ENCODE measurements around the gene FST. TPM values are rescaled to one million over a fixed set of nuclear protein-coding genes. Genes with fewer than 3 reads are reported as not detected.

Gene FST
- total and polyA plus RNA-seq, 4 experiments from 2014 or later, result 0.16 to 3.3 (median 1.2) TPM

DNA sequence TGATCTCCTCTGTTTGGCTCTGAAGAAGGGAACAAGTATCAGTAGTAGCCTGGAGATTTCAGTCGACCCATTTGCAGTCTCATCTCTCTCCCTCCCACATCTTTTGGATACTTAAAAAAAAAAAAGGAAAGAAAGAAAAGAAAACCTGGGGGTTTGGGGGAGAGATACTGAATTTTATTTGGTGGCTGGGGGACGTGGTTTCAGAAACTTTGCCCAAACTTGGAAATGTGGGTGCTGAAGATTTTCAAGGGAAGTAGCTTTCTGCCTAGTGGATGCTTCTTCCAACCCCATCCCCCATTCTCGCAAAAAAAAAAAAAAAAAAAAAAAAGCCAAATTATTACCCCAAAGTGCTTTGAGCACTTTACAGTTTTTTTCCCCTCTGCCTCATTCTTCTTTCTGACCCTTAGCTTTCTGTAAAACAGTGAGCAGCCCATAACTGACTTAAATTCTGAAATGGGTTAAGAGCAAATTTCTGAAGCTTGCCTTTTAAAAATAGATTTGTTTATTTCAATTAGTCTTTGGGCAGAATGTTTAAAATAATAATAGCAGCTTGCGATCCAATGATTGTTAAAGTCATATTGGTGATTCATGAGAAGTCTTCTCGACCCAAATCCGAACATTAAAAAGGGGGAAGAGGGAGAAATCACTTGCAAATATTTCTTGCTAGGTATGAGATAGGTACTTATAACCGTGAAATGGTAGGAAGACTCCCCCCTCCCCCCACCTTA lies 894 bp downstream of the FST start:
- H3K27me3 ChIP-seq (ENCODE audit: insufficient read depth, low read length), result peaks cover 25% of the 10 kb centered on the region
- peak overlapping the region in 4 of 7 donors; percentile 43 to 84 (median 50) for H3K27ac Mint-ChIP-seq
- H3K36me3 ChIP-seq (ENCODE audit: insufficient read depth, low read length), result no peaks in the 10 kb centered on the region
- H3K36me3 Mint-ChIP-seq, result peaks cover 0 to 3% of the 10 kb centered on the region in 2 donors
- H3K27me3 Mint-ChIP-seq, result peaks cover 34 to 41% of the 10 kb centered on the region in 2 donors
- peak overlapping the region; percentile 37 to 57 for H3K4me3 ChIP-seq (ENCODE audit: low read length in 2 of 2)
- H3K9me3 Mint-ChIP-seq, result no peaks in the 10 kb centered on the region
- peaks cover 17 to 50% (median 31%) of the 10 kb centered on the region in 4 donors for H3K4me1 Mint-ChIP-seq
- ChIA-PET CTCF (ENCODE audit: partially characterized antibody) (interaction anchor here (0.6 to 1.9 kb wide), 4 partner anchors 79 to 747 kb away, joined by 3 to 10 read pairs (median 3); partner anchors contain the start of gene NDUFS4), POLR2A (ENCODE audit: partially characterized antibody) (no interaction called here)
- H3K4me3 Mint-ChIP-seq, result peak overlapping the region; percentile 82 to 97 (median 91)
- no peak for DNase-seq
- H3K27ac ChIP-seq (ENCODE audit: low read depth, low read length), result no peak overlapping the region
- no peaks in the 10 kb centered on the region for H3K9me3 ChIP-seq (ENCODE audit: control insufficient read depth in 1 of 2, low read length in 2 of 2)
- intact Hi-C loops (cut with micrococcal nuclease), result loop anchor here (5.0 kb wide), 2 partner anchors 81 to 539 kb away; partner anchors contain the start of gene NDUFS4
- peaks cover 34% of the 10 kb centered on the region for H3K4me1 ChIP-seq (ENCODE audit: insufficient read depth, low read length)

DNA sequence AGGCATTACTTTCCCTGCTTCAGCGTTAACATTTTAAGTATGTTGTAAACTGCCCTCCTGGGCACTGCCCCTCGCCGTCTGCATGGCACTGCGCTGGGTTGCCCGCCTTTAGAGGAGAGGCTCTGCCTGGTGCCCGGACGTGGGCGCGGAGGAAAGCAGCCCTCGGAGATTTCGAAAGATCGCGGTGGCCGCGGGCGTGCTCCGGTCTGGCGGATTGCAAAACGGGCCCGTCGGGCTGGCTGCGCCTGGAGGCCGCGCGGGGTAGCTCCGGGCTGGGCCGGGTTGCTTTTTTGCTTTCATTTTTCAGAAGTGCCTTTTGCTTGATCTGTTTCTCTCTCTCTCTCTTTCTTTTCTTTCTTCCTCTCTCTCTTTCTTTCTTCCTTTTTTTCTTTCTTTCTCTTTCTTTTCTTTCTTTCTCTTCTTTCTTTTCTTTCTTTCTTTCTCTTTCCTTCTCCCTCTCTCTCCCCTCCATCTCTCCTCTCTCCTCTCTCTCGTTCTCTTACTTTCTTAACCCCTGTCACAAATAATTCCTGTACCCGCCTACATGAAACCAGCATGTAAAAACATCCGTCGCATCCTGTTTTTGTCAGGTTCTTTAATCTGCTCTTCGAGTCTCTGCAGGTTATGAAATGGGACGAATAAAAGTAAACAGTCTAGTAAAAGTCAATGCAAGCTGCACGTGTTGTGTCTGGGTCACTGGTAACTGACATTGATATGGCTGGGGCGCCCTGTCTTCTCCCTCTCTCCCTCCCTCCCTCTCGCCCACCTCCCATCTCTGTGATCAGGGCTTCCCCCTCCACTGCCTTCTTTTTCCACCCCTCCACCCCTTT lies 1.7 kb downstream of the FST start:
- ChIA-PET POLR2A (ENCODE audit: partially characterized antibody) (no interaction called here), CTCF (ENCODE audit: partially characterized antibody) (interaction anchor here (1.9 kb wide), 1 partner anchor 747 kb away, joined by 10 read pairs; no protein-coding TSS in a partner anchor)
- Histone ChIP-seq H3K9me3 (ENCODE audit: control insufficient read depth in 1 of 2, low read length in 2 of 2) (no peaks in the 10 kb centered on the region), H3K4me3 (ENCODE audit: low read length in 2 of 2) (peak overlapping the region; percentile 37 to 57), H3K36me3 (ENCODE audit: insufficient read depth, low read length) (no peaks in the 10 kb centered on the region), H3K27ac (ENCODE audit: low read depth, low read length) (no peak overlapping the region), H3K4me1 (ENCODE audit: insufficient read depth, low read length) (peaks cover 34% of the 10 kb centered on the region), H3K27me3 (ENCODE audit: insufficient read depth, low read length) (peaks cover 25% of the 10 kb centered on the region)
- intact Hi-C loops (cut with micrococcal nuclease), result loop anchor here (5.0 kb wide), 2 partner anchors 80 to 540 kb away; partner anchors contain the start of gene NDUFS4
- peak; percentile 53 to 66 (median 59) for DNase-seq
- H3K4me1 Mint-ChIP-seq, result peaks cover 17 to 50% (median 31%) of the 10 kb centered on the region in 4 donors
- H3K27ac Mint-ChIP-seq, result peak overlapping the region; percentile 43 to 84 (median 59)
- peaks cover 0 to 3% of the 10 kb centered on the region in 2 donors for H3K36me3 Mint-ChIP-seq
- H3K4me3 Mint-ChIP-seq, result peak overlapping the region; percentile 82 to 97 (median 91)
- peaks cover 29 to 41% of the 10 kb centered on the region in 2 donors for H3K27me3 Mint-ChIP-seq
- H3K9me3 Mint-ChIP-seq, result no peaks in the 10 kb centered on the region

DNA sequence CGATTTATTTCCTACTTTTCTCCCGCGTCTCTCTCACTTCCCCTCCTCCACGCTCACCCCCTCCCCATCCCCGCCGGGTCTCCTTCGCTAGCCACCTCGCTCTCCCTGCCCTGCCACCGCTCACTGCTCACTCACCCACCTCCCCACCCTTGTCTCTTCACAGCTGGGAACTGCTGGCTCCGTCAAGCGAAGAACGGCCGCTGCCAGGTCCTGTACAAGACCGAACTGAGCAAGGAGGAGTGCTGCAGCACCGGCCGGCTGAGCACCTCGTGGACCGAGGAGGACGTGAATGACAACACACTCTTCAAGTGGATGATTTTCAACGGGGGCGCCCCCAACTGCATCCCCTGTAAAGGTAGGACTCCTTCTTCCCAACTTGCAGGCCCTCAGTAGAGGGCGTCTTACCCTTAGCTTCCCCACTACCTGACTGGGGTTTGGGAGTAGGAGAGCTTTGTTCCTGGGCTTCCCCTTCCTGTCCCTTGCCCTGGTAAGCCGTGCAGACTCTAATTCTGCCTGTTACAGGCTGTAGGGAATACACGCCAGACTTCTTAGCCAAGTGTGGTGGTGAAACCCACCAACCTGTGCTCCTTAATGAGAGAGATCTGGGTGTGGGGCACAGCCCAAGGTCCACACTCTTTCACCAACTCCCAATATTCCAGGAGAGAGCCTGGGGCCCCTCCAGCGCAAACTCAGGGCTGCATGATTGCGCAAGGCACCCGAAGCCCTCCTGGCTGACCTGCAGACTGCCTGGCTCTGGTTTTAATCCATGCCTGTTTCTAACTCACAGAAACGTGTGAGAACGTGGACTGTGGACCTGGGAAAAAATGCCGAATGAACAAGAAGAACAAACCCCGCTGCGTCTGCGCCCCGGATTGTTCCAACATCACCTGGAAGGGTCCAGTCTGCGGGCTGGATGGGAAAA lies 2.5 kb downstream of the FST start:
- CTCF ChIA-PET (ENCODE audit: partially characterized antibody), result interaction anchor here (1.9 kb wide), 1 partner anchor 746 kb away, joined by 10 read pairs; no protein-coding TSS in a partner anchor

DNA sequence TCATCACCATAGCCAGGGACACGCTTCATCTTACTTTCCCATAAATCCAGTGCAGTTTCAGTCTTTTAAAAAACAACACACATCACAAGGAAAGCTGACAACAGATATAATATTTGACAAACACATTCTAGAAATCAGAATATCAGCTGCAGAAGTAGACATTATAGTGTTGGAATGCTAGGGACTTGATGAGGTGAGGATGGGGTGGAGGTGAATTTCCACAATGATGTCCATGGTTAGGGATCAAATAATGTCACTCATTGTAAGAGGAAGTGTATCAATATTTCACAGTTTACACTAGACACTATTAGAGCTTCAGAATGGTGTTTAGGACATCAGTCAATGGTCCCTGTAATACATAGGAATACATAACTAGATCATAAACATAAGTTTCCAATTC lies 7.0 kb downstream of the FST start:
- ChIA-PET CTCF (ENCODE audit: partially characterized antibody) (interaction anchor here (1.5 kb wide), 1 partner anchor 10 kb away, joined by 6 read pairs; no protein-coding TSS in a partner anchor), POLR2A (ENCODE audit: partially characterized antibody) (no interaction called here)
- Histone ChIP-seq H3K4me3 (ENCODE audit: low read length in 2 of 2) (no peak overlapping the region), H3K36me3 (ENCODE audit: insufficient read depth, low read length) (no peaks in the 10 kb centered on the region), H3K27me3 (ENCODE audit: insufficient read depth, low read length) (peaks cover 14% of the 10 kb centered on the region), H3K9me3 (ENCODE audit: control insufficient read depth in 1 of 2, low read length in 2 of 2) (no peaks in the 10 kb centered on the region), H3K27ac (ENCODE audit: low read depth, low read length) (no peak overlapping the region), H3K4me1 (ENCODE audit: insufficient read depth, low read length) (peaks cover 6% of the 10 kb centered on the region)
- Mint-ChIP-seq H3K27ac (no peak overlapping the region), H3K36me3 (no peaks in the 10 kb centered on the region), H3K4me3 (no peak overlapping the region), H3K9me3 (no peaks in the 10 kb centered on the region), H3K27me3 (peaks cover 21 to 45% of the 10 kb centered on the region in 2 donors), H3K4me1 (peaks cover 3 to 17% (median 9%) of the 10 kb centered on the region in 4 donors)
- no peak for DNase-seq
- intact Hi-C loops (cut with micrococcal nuclease), result no loop called here

More for the DNA sequence above, 2.5 kb downstream of the FST start:
- Histone ChIP-seq H3K27me3 (ENCODE audit: insufficient read depth, low read length) (peaks cover 22% of the 10 kb centered on the region), H3K36me3 (ENCODE audit: insufficient read depth, low read length) (no peaks in the 10 kb centered on the region), H3K4me3 (ENCODE audit: low read length in 2 of 2) (peak overlapping the region; percentile 37 to 57), H3K27ac (ENCODE audit: low read depth, low read length) (no peak overlapping the region), H3K9me3 (ENCODE audit: control insufficient read depth in 1 of 2, low read length in 2 of 2) (no peaks in the 10 kb centered on the region), H3K4me1 (ENCODE audit: insufficient read depth, low read length) (peaks cover 34% of the 10 kb centered on the region)
- Mint-ChIP-seq H3K4me3 (peak overlapping the region; percentile 82 to 97 (median 91)), H3K36me3 (peaks cover 0 to 3% of the 10 kb centered on the region in 2 donors), H3K27ac (peak overlapping the region in 6 of 7 donors; percentile 43 to 80 (median 62)), H3K9me3 (no peaks in the 10 kb centered on the region), H3K4me1 (peaks cover 17 to 50% (median 31%) of the 10 kb centered on the region in 4 donors), H3K27me3 (peaks cover 30 to 44% of the 10 kb centered on the region in 2 donors)
- DNase-seq, result peak in 3 of 5 donors; percentile 9 to 18 (median 9)
- intact Hi-C loops (cut with micrococcal nuclease), result loop anchor here (5.0 kb wide), 2 partner anchors 79 to 541 kb away; partner anchors contain the start of gene NDUFS4
- POLR2A ChIA-PET (ENCODE audit: partially characterized antibody), result no interaction called here

DNA sequence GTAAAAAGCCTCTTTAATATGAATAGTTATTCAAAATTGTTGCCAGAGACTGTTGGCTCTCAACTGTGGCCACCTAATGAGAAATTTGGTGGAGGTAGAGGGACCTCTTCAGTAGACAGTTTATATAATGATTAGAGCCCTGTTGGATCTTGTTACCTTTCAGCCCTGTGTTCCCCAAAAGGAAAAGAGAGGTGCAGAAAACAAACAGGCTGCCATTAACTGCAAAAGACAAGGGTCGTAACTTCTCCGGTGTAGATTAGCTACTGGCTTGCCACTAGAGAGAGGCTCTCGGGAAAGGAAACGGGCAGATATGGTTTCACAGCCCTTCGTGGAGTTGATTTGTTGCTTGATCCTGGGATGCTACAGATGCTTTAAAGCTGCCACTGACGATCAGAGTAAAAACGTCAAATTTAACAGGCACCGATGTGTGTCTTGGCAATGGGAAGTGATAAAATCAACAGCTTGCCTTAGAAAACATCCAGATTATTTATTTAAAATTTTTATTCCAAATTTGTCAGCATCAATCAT lies 7.8 kb downstream of the FST start:
- H3K4me3 ChIP-seq (ENCODE audit: low read length in 2 of 2), result no peak overlapping the region

DNA sequence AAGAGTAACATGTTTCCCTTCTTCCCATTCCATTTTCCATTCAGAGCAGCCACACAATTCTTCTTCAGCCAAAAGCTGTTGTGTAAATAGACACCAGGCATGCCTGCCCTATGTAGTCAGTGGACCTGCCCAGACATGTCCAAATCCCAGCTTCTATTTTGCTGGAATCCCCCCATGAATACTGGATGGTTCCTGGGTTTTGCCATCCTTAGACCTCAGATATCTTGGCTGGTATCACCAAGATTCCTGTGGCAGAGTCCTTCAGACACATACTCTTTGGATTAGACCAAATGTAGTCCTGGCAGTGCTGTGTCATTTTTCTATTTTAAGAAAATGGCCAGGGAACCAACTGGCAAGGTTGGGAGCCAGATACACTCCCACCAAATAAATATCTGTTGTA lies 10.3 kb downstream of the FST start:
- H3K9me3 Mint-ChIP-seq, result peaks cover 0 to 5% (median 0%) of the 10 kb centered on the region in 8 donors
- no peaks in the 10 kb centered on the region for H3K36me3 Mint-ChIP-seq
- H3K4me3 Mint-ChIP-seq, result no peak overlapping the region
- Histone ChIP-seq H3K4me3 (ENCODE audit: low read length in 2 of 2) (no peak overlapping the region), H3K27me3 (ENCODE audit: insufficient read depth, low read length) (peaks cover 9% of the 10 kb centered on the region), H3K27ac (ENCODE audit: low read depth, low read length) (no peak overlapping the region), H3K9me3 (ENCODE audit: control insufficient read depth in 1 of 2, low read length in 2 of 2) (no peaks in the 10 kb centered on the region), H3K4me1 (ENCODE audit: insufficient read depth, low read length) (no peaks in the 10 kb centered on the region), H3K36me3 (ENCODE audit: insufficient read depth, low read length) (no peaks in the 10 kb centered on the region)
- CTCF ChIA-PET (ENCODE audit: partially characterized antibody), result no interaction called here
- intact Hi-C loops (cut with micrococcal nuclease), result no loop called here
- no peak for DNase-seq
- H3K27ac Mint-ChIP-seq, result no peak overlapping the region
- POLR2A ChIA-PET (ENCODE audit: partially characterized antibody), result no interaction called here
- H3K27me3 Mint-ChIP-seq, result peaks cover 13 to 33% of the 10 kb centered on the region in 2 donors
- no peaks in the 10 kb centered on the region for H3K4me1 Mint-ChIP-seq

More for the DNA sequence above, 7.8 kb downstream of the FST start:
- no peak overlapping the region for H3K27ac Mint-ChIP-seq
- ChIA-PET CTCF (ENCODE audit: partially characterized antibody) (no interaction called here), POLR2A (ENCODE audit: partially characterized antibody) (no interaction called here)
- Histone ChIP-seq H3K9me3 (ENCODE audit: control insufficient read depth in 1 of 2, low read length in 2 of 2) (no peaks in the 10 kb centered on the region), H3K27me3 (ENCODE audit: insufficient read depth, low read length) (peaks cover 10% of the 10 kb centered on the region), H3K36me3 (ENCODE audit: insufficient read depth, low read length) (no peaks in the 10 kb centered on the region), H3K4me1 (ENCODE audit: insufficient read depth, low read length) (no peaks in the 10 kb centered on the region), H3K27ac (ENCODE audit: low read depth, low read length) (no peak overlapping the region)
- H3K4me3 Mint-ChIP-seq, result no peak overlapping the region
- peaks cover 17 to 42% of the 10 kb centered on the region in 2 donors for H3K27me3 Mint-ChIP-seq
- no peak for DNase-seq
- peaks cover 0 to 2% (median 0%) of the 10 kb centered on the region in 8 donors for H3K9me3 Mint-ChIP-seq
- H3K4me1 Mint-ChIP-seq, result peaks cover 2 to 9% (median 3%) of the 10 kb centered on the region in 4 donors
- H3K36me3 Mint-ChIP-seq, result no peaks in the 10 kb centered on the region
- intact Hi-C loops (cut with micrococcal nuclease), result no loop called here

All from CD4-positive, alpha-beta memory T cell (primary cell).